Astrocyte (in vitro differentiated cells and primary cell): ENCODE measurements around the gene RIMBP2.

Experiments
- EZH2 ChIP-seq: IDR thresholded peaks from 2 replicates; pipeline ENCODE4 v1.6.1; 2012; ENCODE audit warnings: mild to moderate bottlenecking, low read length, inconsistent platforms; ENCODE audit not compliant: insufficient read depth
- TF ChIP-seq, protein P1 (sequence below): IDR thresholded peaks from 2 replicates; pipeline ENCODE4 v1.5.1; 2011; ENCODE audit warnings: low read depth, mild to moderate bottlenecking, inconsistent platforms, low read length, moderate library complexity; ENCODE audit not compliant: insufficient read depth

DNA sequence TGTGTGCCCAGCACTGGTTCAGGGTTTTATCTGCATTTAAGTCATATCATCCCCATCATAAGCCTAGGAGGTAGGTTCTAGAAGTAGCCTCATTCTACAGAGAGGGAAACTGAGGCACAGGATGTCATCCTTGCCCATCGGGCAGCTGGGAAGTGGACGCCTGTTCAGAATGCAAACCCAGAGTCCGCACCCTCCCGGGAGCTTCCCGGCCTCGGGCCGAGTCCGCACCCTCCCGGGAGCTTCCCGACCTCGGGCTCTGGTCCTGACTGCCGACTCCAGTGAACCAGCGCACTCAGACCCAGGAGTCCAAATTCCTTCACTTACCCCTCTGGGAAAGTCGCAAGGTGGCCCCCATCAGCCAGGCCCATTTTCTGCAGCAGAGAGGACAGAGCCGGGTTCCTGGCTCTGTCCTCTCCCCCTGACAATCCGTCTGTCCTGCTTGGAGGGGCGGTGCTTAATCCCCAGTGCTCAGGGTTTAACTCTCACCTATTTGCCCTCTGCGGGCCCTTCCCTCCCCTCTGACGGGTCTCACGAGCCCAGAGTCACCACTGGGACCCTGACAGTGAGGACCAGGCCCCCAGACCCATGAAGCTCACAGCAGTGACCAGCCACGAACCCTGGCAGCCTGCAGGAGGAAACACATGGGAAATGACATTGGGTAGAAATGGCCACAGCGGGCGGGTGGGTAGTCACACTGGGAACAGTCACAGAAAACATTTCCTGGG lies 236.5 kb downstream of the RIMBP2 start:
- TF ChIP-seq, protein P1, sequence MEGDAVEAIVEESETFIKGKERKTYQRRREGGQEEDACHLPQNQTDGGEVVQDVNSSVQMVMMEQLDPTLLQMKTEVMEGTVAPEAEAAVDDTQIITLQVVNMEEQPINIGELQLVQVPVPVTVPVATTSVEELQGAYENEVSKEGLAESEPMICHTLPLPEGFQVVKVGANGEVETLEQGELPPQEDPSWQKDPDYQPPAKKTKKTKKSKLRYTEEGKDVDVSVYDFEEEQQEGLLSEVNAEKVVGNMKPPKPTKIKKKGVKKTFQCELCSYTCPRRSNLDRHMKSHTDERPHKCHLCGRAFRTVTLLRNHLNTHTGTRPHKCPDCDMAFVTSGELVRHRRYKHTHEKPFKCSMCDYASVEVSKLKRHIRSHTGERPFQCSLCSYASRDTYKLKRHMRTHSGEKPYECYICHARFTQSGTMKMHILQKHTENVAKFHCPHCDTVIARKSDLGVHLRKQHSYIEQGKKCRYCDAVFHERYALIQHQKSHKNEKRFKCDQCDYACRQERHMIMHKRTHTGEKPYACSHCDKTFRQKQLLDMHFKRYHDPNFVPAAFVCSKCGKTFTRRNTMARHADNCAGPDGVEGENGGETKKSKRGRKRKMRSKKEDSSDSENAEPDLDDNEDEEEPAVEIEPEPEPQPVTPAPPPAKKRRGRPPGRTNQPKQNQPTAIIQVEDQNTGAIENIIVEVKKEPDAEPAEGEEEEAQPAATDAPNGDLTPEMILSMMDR, result no peak
- no peak for TF ChIP-seq EZH2
